NCI-H2171 (cell line): ENCODE data around the gene GRXCR1.

Experiments
- DNase-seq: peaks from one replicate; lab custom pipeline; 2025; lab: John Stamatoyannopoulos, UW

GRXCR1 gene

DNA sequence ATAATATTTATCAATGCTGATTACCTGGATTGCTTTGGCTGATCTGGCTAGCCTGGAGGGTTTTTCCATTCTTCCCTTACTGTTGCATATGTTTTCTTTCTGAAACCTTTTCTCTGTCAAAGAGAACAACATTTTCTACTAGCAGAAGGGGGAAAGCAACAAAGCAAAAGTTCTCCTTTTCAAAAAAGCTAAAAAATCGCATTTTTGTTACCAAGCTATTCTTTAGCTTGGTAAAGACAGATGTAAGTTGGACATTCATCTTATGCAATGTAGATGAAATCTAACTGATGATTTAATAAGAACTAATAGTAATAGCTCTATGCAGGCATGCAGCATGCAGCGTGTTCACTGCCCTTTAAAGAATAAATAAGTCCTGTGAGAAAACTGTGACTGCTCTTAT, at the start of gene GRXCR1:
TSS of gene GRXCR1 (plus strand) at position 301 of the 400 bp plus-strand sequence. CDS start 554 bp downstream, outside the sequence.
- no peak for DNase-seq

GRCh38 chr4:42843694-42844093, 48.8 kb upstream of the GRXCR1 start:
- DNase-seq, result no peak

DNA sequence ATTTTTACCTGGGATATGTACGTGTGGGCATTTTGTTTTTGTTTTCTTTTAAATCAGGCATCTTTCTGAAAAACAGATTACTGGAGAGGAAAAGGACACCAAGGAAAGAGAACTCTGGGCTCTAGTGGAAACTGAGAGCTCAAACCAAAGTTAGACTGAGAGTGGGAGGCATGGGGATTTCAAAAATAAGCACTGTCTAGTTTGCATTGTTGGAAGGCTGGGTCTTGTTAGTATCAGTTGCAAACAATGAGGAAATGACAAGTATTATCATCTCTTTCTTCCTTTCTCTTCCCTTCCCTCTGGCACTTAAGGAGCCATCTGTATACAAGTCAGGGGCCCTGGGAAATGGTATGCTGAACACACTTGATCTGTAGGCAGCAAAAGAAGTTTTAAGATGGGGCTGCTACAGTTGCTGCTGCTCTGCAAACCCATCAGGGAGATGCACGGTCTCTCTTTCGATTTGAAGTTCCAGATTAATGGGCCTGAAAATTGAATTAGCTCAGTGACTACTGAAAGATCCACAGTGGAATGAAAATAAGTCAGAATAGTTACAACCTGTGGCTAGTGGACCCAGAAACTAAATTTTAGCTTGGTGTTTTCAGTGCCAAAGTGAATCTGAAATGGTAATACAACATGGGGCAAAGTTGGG, 48.0 kb upstream of the GRXCR1 start:
- DNase-seq, result no peak

GRCh38 chr4:42845586-42845985, 46.9 kb upstream of the GRXCR1 start:
- DNase-seq, result no peak

- DNase-seq, result no peak
These were observed 36.7 kb upstream of the GRXCR1 start for GRCh38 chr4:42855779-42856178.

GRCh38 chr4:42865572-42866189, 26.8 kb upstream of the GRXCR1 start:
- DNase-seq, result peak; percentile 0

- DNase-seq, result no peak
These were observed 21.3 kb upstream of the GRXCR1 start for GRCh38 chr4:42871261-42871660.

GRCh38 chr4:42871671-42872290, 20.7 kb upstream of the GRXCR1 start:
- no peak for DNase-seq

DNA sequence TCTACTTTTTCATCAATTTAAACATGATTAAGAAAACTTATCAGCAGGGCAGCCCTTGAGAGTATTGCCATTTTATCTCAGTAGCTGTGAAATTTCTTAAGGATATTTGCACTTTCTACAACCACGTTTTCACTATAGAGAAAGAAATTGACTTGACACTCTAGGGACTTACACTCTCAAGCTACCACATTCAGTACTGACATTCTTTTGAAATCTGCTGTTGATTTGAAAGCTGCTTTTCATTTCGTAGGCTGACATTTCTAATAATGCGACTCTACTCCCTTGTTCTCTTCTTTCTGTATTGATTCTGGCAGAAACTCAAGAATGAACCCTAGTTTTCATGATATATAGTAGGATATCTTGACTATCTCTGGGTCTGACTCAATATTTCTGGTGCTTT, 13.7 kb upstream of the GRXCR1 start:
- DNase-seq, result no peak

DNA sequence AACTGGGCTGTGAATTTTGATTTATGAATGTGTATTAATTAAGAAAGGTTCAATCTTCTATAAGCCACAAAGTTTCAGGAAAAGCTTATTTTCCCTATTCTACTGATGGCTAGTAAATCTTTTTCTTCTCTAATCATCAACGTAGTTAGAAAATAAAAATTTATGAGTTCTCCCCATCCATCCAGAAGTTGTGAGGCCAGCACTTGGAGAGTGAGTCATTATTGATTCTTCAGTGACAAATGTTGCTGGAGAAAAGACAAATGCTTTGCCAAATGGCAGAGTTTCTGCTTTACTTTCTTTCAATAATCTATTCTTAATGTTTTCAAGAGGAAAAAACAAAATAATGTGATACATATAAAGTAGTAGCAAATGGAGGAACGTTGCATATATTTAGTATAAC, 11.3 kb upstream of the GRXCR1 start:
- no peak for DNase-seq

DNA sequence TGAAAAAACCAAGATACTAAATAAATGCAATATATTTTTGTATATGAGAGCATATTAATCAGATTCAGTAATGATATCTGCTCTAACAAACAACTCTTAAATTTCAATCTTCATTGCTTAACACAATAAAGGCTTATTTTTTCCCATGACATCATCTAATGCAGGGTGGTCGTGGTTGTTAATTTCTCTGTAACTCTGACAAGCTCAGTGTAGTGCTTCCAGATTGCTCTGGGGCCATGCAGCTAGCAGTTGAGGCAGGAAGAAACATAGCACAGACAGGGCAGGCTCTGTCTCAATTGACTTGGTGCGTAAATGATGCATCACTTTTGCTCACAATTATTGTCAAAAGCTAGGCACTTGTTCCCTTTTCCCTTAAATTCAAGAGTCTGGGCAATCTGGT, 869 bp upstream of the GRXCR1 start:
- DNase-seq, result no peak

GRCh38 chr4:42895452-42895851, 2.9 kb downstream of the GRXCR1 start:
- DNase-seq, result no peak

DNA sequence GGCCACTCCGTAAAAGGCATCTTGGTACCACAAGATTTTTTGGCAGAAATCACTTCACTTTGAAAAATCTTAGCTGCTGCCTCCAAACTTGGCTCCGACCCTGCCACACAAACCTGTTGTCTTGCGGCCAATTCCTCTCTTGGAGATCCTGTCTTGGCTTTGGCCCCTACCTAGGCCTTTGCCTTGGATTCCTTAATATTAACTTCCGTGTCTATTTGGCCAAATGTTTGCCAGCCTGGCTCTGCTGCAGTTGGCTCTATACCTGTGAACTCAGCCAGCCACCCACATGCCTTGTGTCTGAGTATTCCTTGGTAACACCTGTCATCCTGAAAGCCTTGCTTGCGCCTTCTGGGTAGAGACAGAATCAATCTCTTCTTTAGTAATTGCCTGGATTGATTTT, 12.5 kb downstream of the GRXCR1 start:
- no peak for DNase-seq

DNA sequence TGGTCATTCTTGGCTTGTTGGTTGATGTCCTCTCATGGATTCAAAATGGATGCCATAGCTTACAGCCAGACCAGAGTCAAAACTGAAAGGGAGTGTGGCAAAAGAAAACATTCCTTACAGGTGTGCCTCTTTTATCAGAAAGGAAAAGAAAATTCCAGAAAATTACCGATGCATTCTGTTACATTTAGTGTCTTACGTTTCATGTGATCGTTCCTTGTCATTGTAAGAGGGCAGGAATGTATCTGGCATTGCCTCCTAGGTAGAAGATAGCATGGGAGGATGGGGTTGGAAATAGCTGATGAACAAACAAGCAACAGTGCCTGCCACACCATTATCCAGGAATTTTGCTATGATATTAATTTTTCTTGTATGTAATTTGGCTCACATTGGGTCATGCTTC, 13.1 kb downstream of the GRXCR1 start:
- DNase-seq, result no peak

- no peak for DNase-seq
These were observed 13.8 kb downstream of the GRXCR1 start for GRCh38 chr4:42906341-42906740.

- DNase-seq, result no peak
These were observed 14.6 kb downstream of the GRXCR1 start for GRCh38 chr4:42906891-42907759.

- no peak for DNase-seq
These were observed 17.9 kb downstream of the GRXCR1 start for GRCh38 chr4:42910459-42910858.

DNA sequence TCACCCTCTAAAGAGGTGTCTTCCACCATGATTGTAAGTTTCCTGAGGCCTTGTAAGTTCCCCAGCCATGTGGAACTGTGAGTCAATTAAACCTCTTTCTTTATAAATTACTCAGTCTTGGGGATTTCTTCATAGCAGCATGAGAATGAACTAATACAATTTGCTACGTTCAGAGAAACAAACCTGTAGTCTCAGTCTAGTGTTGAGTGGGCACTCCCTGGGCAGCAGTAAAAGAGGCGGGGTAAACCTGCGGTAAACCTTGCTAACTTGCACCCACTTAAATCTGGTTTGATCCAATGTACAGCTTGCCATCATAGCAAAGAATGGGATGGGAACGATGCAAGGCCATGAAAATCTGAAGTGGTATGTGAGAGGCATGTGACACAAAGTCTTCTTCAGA, 22.4 kb downstream of the GRXCR1 start:
- no peak for DNase-seq

DNA sequence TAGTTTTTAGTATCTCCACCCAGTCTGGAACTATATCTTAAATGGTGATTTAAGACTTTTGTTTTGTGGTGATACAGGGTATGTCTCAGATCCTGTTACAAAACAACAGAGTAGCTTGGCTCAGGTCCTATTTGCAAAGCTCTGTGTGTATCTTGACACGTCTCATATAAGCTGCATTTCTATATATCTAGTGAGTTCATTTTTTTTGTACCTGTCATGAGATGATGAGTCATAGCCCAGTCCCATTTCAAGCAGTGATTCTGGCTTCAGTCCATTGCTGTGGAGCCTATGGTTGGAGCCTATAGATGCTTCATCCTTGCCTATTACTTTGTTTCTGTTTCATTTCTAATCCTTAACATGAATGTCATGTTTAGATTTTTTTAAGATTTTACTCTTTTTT, 23.0 kb downstream of the GRXCR1 start:
- DNase-seq, result no peak

DNA sequence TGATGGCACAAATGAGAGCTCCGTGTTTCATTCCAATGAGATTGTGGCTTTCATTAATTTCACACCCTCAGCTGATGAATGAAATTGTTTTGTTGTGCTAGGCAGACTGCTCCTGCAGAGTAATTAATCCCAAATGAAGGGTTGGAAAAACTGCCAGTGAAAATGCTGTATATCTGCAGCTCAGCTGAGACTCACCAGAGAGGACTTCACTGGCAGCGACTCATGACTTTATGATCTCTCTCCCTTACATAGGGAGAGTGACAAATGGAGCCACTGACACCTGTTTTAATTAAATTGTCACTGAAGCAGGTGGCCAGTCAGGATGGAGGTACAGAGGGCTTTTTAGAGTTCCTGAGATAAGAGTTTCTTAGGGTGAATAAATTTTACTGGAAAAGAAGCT, 24.8 kb downstream of the GRXCR1 start:
- DNase-seq, result no peak

DNA sequence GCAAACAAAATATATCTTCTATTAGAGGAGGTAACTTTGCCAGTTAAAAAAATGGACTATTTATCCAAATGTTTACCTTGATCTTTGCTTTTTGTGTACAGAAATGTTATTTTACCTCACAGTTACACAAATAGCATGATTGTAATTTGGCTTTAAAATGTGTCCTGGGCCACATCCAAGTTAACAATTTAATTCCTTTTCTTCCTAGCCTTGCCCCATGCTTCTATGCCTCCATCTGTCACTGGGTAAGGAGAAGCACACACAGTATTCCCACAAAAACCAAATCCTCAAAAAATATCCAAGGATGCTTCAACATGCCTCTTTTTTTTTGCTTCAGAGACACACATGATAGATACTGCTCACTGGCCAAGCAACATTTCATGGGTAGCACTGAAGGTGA, 30.9 kb downstream of the GRXCR1 start:
- no peak for DNase-seq

GRCh38 chr4:42925921-42926320, 33.4 kb downstream of the GRXCR1 start:
- DNase-seq, result no peak

GRCh38 chr4:42927946-42928345, 35.4 kb downstream of the GRXCR1 start:
- no peak for DNase-seq
